Lung (tissue), 12 donors: ENCODE measurements around the gene ACSS2. TPM values are rescaled to one million over a fixed set of nuclear protein-coding genes. Genes with fewer than 3 reads are reported as not detected.

ENCODE experiments used
- ATAC-seq: fragments of 200-7000 bp; cut with Tn5 transposase; one replicate; pipeline ENCODE4 v1.9.1; 2020; ENCODE audit warnings: moderate number of reproducible peaks; ENCODE audit not compliant: insufficient read depth, low FRiP score
- DNase-seq, 3 donors: peaks; one replicate each; pipeline ENCODE4 v3.0.0-alpha.2; 2013 to 2017
- H3K27ac ChIP-seq, 2 donors: one replicate each; pipeline ENCODE4 v1.5.1; 2013; ENCODE audit warnings: mild to moderate bottlenecking in 2 of 2, moderate library complexity in 2 of 2, control low read depth in 1 of 2, inconsistent platforms in 1 of 2, low read depth in 1 of 2, low read length in 1 of 2
- H3K27me3 ChIP-seq, 3 donors: one replicate each; pipeline ENCODE4 v1.5.1; 2013; ENCODE audit warnings: low read length in 2 of 3; ENCODE audit not compliant: control insufficient read depth in 3 of 3, insufficient read depth in 3 of 3
- H3K36me3 ChIP-seq, 4 donors: one replicate each; pipeline ENCODE4 v1.5.1; 2013; ENCODE audit warnings: low read length in 4 of 4, mild to moderate bottlenecking in 1 of 4, moderate library complexity in 1 of 4; ENCODE audit not compliant: control insufficient read depth in 4 of 4, insufficient read depth in 4 of 4
- H3K4me1 ChIP-seq, 5 donors: one replicate each; pipeline ENCODE4 v1.5.1; 2013; ENCODE audit warnings: low read length in 5 of 5, mild to moderate bottlenecking in 2 of 5, moderate library complexity in 1 of 5; ENCODE audit not compliant: control insufficient read depth in 5 of 5, insufficient read depth in 5 of 5
- H3K4me3 ChIP-seq: one replicate; pipeline ENCODE4 v1.5.1; 2013; ENCODE audit warnings: mild to moderate bottlenecking, control low read depth, moderate library complexity
- H3K9ac ChIP-seq, 2 donors: one replicate each; pipeline ENCODE4 v1.5.1; 2013; ENCODE audit warnings: low read length in 2 of 2, control low read depth in 1 of 2; ENCODE audit not compliant: insufficient read depth in 1 of 2
- H3K9me3 ChIP-seq, 4 donors: one replicate each; pipeline ENCODE4 v1.5.1; 2013; ENCODE audit warnings: low read length in 3 of 4, mild to moderate bottlenecking in 1 of 4, moderate library complexity in 1 of 4; ENCODE audit not compliant: control insufficient read depth in 4 of 4, insufficient read depth in 3 of 4
- WGBS, 2 donors: extraction: QIAGEN DNeasy Blood & Tissue Kit; methylation state at CpG; one replicate each; pipeline ENCODE4 v1.1.7; 2013; 5-methylcytosine and 5-hydroxymethylcytosine counted together
- polyA plus RNA-seq, 2 donors: library from polyadenylated mRNA; stranded (reverse); fragments of 200-250 nt; gene quantifications; one replicate each; pipeline ENCODE4 v1.2.1, GENCODE V29; 2013
- total RNA-seq, 2 donors: library from RNA; depleted of rRNA in 1 of 2; stranded (reverse); fragments of >200 nt in 1 of 2; gene quantifications; one replicate each; pipeline ENCODE4 v1.2.1, GENCODE V29; 2014 to 2021
- TF ChIP-seq, protein P1 (sequence below): IDR thresholded peaks from 2 replicates; pipeline ENCODE4 v1.5.1; 2012; ENCODE audit warnings: mild to moderate bottlenecking; ENCODE audit errors: control extremely low read depth, extremely low read depth
- donor health status: control.
- donor health status: control.
- donor health status: Bipolar disorder and iron deficiency.
- donor health status: healthy.
- donor health status: DM: yes; HTN: yes; CAD: no.

Gene ACSS2
- total and polyA plus RNA-seq, 4 donors, result 69.7 to 300 (median 161) TPM

DNA sequence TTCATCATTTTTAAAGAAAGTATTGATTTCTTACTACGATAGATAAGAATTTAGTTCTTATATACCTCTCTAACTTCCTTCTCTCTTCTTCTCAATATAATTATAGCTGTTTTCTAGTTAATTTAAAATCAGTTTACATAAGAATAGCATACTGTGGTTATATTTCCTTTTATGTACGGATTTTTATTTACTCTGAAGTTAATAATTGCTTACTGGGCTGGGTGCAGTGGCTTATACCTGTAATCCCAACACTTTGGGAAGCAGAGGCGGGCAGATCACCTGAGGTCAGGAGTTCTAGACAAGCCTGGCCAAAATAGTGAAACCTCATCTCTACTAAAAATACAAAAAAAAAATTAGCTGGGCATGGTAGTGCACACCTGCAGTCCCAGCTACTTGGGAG is 9.7 kb downstream of the ACSS2 start:
- Histone ChIP-seq H3K9me3 (no peaks in the 10 kb centered on the region), H3K9ac (no peak overlapping the region), H3K4me3 (no peak overlapping the region), H3K27me3 (no peaks in the 10 kb centered on the region), H3K36me3 (peaks cover 7 to 17% (median 11%) of the 10 kb centered on the region in 4 donors), H3K27ac (no peak overlapping the region), H3K4me1 (peaks cover 0 to 12% (median 0%) of the 10 kb centered on the region in 5 donors)
- ATAC-seq (no peak), DNase-seq (no peak)
- WGBS, 2 donors, result 82 to 90% methylated on average over 3 of the region's 3 CpGs
- TF ChIP-seq, protein P1, sequence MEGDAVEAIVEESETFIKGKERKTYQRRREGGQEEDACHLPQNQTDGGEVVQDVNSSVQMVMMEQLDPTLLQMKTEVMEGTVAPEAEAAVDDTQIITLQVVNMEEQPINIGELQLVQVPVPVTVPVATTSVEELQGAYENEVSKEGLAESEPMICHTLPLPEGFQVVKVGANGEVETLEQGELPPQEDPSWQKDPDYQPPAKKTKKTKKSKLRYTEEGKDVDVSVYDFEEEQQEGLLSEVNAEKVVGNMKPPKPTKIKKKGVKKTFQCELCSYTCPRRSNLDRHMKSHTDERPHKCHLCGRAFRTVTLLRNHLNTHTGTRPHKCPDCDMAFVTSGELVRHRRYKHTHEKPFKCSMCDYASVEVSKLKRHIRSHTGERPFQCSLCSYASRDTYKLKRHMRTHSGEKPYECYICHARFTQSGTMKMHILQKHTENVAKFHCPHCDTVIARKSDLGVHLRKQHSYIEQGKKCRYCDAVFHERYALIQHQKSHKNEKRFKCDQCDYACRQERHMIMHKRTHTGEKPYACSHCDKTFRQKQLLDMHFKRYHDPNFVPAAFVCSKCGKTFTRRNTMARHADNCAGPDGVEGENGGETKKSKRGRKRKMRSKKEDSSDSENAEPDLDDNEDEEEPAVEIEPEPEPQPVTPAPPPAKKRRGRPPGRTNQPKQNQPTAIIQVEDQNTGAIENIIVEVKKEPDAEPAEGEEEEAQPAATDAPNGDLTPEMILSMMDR, result no peak

DNA sequence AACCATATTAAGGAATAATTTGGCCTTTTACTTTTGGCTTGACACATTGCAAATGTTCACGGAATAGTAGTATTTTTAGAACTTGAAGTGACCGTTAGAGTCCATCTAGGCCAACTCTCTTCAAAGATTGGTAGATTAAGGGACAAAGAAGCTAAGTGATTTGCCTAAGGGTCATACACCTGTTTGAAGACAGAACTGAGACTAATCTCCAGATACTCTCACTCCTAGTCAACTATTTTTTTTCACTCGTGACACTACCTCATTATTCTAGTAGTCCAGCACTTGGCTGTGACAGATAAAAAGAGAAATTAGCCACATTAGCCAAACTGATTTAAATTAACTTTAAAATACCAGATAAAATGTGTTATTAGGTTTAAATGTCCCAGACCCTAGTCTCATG is 10.6 kb downstream of the ACSS2 start:
- H3K36me3 ChIP-seq, result peaks cover 7 to 17% (median 11%) of the 10 kb centered on the region in 4 donors
- H3K4me1 ChIP-seq, result peaks cover 0 to 17% (median 0%) of the 10 kb centered on the region in 5 donors
- no peak for DNase-seq
- 26 to 50% methylated on average over 3 of the region's 3 CpGs for WGBS, 2 donors
- no peaks in the 10 kb centered on the region for H3K9me3 ChIP-seq
- no peak for ATAC-seq
- no peak overlapping the region for H3K9ac ChIP-seq
- no peak overlapping the region for H3K4me3 ChIP-seq
- TF ChIP-seq, protein P1, result no peak
- H3K27me3 ChIP-seq, result no peaks in the 10 kb centered on the region
- no peak overlapping the region for H3K27ac ChIP-seq

DNA sequence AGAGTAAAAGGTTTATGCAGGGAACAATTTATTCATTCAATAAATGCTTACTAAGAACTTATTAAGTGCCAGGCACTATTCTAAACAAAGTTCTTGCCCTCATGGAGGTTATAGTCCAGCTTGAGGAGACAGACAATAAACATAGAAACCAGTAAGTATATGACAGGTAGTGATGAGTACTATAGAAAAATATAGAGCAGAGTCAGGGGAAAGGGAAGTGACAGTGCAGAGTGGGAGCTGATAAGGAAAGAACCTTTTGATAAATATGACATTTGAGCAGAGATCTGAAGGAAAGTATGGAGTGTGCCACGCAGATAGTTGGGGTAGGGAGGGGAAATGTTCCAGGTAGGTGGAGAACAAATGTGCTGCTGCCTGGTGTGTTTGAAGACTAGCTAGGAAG is 12.1 kb downstream of the ACSS2 start:
- H3K27ac ChIP-seq, result no peak overlapping the region

More for the DNA sequence above, 12.1 kb downstream of the ACSS2 start:
- DNase-seq (no peak), ATAC-seq (no peak)
- 39 to 51% methylated on average over 1 of the region's 1 CpG for WGBS, 2 donors
- no peak overlapping the region for H3K9ac ChIP-seq
- H3K9me3 ChIP-seq, result no peaks in the 10 kb centered on the region
- TF ChIP-seq, protein P1, result no peak
- H3K36me3 ChIP-seq, result peaks cover 0 to 11% (median 8%) of the 10 kb centered on the region in 4 donors
- no peaks in the 10 kb centered on the region for H3K27me3 ChIP-seq
- H3K4me1 ChIP-seq, result peaks cover 0 to 17% (median 0%) of the 10 kb centered on the region in 5 donors
- H3K4me3 ChIP-seq, result no peak overlapping the region
